ENCODE data around the gene PTPRN2.
A peak's percentile ranks its signal among the peaks of the same experiment; 100 is the strongest.

Gene PTPRN2

DNA sequence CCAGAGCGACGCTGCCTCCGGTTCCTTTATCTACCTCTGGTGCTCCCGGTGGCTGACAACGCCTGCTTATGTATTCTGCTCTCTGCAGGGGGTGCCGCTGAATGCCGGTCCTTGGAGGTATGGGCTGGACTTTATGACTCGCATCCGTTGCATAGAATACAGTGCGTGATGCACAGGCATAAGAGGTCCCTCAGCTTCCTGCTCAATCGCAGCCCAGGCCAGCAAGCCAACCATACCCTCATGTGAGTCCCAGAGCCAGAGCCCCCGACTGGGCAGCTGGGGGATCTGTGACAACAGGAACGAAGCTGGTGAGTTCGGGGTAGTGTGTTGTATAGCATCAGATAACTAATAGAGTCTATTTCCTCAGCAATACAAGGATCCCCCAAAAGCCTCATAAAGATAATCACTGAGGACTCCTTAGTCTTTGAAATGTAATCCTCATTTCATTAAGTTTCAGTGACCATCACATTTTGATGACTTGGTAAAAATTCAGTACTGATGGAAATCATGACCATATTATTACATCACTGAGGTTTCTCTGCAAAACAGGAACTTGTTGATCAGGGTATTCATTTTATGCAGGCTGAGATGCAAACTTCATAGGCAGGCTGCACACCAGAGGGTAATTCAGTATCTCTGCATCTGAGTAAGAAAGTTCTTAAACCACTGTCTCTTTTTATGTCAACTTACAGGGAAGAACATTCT is 607.8 kb downstream of the PTPRN2 start:
- DNase-seq, result peak; percentile 33

DNA sequence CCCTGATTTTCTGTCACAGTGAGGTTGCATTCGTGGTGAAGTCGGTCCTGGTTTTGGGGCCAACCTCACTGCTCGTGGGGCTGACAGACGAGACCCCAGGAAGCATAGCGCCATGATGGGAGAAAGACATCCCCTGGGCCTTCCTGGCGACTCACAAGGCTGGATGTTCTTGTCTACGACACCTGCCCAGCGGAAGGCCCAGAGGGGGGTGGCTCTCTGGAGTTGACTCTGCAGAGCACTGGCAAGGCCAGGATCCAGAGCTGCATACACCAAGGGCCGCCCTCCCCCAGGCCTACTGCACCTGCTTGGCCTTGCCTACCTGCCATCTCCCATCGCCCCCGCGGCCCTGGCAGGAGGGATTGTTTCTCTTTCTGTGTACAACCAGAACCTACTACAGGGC is 608.9 kb downstream of the PTPRN2 start:
- DNase-seq, result peak; percentile 20

DNA sequence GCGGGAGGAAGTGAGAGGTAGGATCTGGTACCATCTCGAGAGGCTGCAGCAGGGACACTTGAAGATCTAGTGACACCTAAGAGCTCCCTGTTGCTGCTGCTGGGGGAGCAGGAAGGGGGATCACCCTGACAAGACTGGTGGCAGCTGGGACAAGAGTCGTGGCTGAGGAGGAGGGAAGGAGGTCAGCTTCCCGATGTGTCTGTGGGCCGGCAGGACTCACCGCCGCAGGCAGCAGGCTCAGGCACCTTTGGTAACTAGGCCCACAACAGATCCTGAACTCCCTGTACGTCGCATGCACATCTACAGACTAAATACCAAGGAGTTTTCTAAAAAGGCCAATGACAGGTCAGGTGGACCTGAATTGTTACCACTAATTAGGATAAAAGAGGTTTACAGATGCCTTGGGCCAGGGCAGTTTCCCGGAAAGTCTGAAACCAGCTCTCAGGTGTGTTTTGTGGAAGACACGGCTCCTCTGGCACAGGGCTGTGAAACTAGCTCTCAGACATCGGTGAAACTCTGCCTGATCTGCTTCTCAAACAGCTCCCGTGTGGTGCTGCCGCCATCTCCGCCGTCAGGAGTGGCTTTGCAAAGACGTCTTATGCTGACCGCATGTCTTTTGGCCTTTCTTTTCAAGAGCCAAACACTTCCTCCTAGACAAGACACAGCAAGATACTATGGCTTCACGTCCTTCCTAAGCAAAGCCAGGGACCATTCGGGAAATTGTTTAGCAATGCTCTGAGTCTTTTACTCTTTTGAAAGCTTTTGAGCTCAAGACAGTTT is 609.7 kb downstream of the PTPRN2 start:
- no peak for DNase-seq

DNA sequence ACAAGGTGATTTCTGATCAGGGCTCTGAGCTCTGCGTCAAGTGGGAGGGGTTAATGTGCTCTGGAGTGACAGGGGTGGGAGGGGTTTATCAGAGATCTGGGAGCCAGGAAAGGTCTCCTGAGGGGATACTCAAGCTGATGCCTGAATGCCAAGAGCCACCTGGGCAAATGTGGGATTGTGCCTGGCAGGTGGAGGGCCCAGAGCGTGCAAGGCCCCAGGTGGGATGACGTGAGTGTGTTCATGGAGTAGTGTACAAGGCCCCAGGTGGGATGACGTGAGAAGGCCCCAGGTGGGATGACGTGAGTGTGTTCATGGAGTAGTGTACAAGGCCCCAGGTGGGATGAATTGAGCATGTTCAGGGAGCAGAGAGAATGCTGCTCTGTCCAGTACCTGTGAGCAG is 610.3 kb downstream of the PTPRN2 start:
- no peak for DNase-seq

DNA sequence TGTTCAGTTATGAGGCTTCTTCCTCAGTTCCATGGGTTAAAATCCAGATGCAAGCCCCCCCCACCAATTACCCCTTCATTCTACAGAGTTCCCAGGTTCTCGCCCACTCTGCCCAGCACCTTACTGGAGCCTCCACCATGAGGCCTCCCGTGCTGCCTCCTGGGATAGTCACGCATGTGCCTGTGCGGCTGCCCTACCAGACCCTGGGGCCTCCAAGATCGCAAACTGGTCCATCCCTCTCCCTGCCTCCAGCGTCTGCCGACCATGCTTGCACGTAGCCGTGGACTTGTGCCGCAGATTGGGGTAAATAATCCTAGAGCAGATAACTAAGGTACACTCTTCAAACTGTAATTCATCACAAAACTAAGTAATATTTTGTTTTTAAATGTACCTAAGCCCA is 611.2 kb downstream of the PTPRN2 start:
- no peak for DNase-seq

DNA sequence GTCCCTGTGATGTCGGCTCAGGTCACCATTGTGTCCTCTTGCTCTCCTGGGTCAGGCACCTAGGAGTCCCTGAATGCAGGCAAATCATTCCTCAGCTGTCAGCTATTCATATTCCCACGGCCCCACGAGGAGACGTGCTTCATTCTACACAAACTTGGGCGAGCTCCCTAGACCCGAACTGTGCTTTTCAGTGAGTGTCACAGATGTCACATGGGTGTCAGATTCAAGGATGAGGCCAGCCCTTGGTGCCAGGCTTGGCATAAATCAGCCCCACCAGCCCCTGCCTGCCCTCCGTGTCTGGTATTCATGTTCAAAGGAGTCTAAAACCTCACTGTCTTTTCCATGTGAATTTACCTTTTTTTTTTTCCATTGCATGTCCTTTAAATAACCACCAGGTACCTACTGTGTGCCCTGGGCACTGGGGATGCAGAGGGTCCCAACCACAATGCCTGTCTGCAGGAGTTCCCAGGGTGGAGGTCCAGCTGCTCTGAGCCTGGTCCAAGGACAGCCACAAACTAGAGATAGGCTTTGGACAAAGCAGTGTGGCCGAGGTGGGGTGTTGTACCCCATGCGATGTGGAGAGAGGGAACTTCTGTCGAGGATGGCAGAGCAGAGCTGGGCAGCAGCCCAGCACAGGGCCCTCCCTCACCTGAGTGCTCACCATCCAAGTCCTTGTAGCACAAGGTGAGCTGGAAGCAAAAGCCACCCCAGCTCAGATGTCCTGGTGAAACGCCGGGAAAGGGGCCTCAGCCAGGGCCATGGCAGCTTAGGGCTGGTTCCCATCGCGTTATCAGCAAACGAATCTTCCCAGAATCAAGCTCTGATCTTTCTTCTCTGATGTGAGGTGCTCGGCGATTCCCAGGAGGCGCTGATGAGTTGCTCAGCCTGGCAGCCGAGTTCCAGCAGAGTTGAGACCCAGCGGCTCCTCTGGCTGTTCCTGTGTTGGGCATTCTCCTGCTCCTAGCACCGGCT is 611.9 kb downstream of the PTPRN2 start:
- no peak for DNase-seq

DNA sequence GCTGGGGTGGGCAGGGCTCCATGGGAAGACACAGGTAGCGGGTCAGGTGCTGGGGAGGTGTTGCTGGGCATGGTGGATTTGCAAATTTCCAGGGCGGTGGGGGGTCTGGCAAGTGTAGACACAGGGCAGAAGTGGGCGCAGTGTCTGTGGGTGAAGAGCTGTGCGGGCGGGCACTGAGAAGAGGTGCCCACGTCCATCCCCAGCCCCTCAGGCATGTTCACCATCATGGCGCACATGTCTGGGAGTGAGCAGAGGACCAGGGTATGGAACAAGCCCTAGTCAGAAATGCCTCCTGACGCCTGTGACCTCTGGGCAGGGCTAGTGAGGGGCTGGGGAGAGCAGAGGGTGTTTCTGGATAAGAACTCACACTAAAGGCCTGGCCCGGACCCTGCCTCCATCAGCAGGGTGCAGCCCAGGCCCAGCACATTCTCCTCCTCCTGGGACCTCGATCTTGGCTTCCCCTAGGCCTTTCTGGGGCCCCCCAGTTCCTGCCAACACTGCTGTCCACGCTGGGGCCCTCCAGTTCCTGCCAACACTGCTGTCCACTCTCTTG is 612.9 kb downstream of the PTPRN2 start:
- DNase-seq, result no peak

DNA sequence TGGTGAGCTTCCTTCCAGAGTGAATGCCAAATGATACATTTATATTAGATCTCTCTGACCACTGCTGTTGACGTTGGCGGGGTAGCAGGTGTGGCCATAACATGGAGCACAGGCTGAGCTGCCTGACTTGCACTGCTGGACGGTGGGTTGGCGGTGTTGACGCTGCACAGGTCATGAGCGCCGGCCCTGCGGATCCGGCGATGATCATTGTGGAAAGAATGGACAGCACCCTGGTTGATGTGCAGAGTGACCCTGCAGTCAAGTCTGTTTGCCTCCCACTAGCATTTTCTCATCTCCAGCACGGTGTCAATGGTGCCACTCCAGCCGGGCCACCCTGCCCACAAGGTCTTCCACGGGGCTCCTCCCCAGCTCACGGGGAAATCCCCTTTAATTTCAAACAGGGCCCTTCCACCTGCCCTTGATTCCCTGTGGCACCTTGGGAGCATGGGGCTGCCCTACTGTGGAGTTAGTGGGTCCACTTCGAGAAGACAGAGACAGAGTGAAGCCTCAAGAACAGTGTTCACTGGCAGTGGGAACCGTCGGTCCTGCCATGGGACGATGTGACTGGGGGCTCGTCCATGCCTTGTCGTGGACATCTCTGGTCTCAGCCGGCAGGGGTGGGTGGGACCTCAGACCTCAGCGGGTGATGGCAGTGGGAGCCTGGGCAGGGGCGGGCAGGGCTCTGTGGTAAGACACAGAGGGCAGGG is 613.5 kb downstream of the PTPRN2 start:
- no peak for DNase-seq

DNA sequence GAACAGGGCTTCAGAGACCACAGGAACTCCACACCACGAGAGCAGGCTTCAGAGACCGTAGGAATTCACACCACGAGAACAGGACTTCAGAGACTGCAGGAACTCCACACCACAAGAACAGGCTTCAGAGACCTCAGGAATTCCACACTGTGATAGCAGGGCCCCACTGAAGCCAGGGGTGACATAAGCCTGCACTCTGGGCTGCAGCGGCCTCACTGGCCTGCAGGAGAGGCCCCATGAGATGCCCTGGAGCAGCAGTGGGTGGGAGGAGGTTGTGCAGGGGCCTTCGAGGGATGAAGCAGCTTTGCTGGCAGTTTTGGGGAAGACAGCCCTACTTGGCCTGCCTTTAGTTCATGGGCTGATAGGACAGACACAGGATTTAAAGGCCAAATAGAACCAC is 614.7 kb downstream of the PTPRN2 start:
- no peak for DNase-seq

DNA sequence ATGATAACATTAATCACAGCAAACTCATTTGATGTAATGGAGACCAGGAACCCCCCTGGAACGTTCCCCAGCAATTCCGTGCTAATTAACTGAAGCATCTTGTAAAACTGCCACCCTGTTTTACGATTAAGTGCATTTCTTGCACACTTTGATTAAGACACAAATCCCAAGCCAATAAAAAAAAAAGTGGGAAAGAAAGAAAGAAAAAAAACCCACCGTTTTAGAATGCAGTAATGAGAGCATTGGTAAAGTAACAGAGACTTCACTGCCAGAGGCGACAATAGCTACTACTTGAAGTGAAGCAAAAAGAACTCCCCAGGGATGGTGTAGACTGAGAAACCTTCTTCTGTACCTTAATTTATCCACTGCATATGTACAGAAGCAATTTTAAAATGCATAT is 616.1 kb downstream of the PTPRN2 start:
- DNase-seq, result no peak

DNA sequence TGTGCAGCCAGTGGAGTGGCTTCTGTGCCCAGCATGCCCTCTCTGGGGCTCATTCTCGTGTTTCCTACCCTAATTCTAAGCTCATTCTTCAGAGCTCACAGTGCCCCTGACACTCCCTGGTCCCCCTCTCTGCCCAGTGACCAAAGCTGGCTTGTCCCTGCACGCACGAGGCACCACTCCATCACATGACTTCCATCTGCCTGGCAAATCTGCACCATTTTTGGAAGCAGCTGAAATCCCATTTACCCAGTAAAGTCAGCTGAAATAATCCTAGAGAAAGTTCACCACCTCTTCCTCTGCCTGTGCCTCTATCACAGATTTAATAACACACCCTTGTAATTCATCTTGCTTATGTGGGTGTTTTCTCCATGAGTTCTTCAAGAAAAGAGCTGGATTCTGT is 616.9 kb downstream of the PTPRN2 start:
- DNase-seq, result no peak

DNA sequence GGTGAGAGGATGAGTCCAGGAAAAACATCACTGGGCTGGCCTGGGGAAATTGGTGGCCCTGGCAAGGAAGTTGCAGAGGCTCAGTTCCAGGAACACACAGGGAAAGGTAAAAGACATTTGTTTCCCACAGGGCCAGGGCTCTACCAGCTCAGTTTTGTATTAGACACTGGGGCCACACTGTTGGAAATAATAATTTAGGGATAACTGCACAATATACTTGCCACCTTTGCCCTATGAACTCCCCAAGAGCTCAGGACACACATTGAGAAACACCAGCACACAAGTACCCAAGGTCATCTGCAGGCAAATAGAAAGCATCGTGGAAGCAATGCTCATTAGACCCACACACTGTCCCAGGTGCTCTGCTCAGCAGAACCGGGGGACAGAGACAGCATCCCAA is 617.6 kb downstream of the PTPRN2 start:
- no peak for DNase-seq

DNA sequence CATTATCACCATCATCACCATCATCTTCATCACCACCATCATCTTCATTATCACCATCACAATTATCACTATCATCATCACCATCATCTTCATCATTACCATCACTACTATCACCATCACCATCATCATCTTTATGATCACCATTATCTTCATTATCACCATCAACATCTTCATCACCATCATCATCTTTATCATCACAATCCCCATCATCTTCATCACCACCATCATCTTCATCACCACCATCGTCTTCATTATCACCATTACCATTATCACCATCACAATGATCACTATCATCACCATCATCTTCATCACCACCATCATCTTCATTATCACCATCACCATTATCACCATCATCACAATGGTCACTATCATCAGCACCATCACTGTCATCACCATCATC is 621.1 kb downstream of the PTPRN2 start:
- no peak for DNase-seq

DNA sequence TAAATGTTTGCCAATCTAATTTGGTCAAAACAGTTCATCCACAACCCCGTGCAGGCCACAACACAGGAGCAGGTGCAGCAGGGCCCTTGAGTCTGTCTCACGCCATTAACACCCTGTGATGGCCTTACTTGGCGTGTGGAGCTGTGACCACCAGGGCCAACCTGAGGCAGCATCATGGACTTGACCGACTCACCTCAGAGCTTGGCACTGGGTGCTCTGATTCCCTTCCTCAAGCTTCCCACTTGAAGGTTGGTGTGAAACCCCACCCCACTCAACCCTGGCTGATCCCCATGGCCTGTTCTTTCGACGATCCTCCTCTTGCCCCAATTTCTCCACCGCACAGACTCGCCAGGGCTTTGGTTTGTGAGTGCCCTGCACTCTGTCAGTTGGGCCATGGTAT is 623.1 kb downstream of the PTPRN2 start:
- no peak for DNase-seq

DNA sequence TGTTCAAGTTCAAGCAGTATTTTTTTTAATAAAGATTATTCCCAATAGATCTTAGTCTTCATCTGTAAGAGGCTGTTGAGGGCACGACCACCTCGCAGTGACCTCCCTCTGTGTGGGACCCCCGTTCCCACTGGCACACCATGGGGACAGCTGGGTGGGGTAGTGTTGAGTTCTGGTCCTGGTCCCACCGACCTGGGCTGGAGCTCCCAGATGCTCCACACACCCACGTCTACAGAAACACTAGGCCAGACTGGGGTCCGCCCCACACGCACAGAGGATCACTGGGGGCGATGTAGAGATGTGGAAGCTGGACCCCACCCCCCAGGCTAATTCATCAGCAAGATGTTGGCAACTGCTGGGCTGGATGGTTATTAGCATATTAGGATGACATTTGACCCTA is 623.6 kb downstream of the PTPRN2 start:
- DNase-seq, result no peak

DNA sequence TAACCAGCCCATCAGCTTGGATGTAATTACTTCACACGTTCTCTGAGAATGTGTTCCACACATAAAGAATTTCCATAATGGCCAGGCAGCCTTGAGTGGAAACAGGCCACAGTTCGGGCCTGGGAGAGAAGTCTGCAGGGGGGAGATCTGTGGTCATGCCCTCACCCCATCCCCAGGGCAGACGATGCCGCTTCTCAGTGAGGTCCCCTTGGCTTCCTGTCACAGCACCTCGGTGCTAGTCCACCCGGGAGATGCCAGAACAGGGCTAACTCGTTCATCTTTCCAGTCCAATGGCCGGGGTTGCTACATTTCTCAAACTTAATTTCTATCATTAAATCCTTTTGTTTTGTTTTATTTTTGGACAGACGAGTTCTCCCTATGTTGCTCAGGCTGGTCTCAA is 624.1 kb downstream of the PTPRN2 start:
- DNase-seq, result no peak

DNA sequence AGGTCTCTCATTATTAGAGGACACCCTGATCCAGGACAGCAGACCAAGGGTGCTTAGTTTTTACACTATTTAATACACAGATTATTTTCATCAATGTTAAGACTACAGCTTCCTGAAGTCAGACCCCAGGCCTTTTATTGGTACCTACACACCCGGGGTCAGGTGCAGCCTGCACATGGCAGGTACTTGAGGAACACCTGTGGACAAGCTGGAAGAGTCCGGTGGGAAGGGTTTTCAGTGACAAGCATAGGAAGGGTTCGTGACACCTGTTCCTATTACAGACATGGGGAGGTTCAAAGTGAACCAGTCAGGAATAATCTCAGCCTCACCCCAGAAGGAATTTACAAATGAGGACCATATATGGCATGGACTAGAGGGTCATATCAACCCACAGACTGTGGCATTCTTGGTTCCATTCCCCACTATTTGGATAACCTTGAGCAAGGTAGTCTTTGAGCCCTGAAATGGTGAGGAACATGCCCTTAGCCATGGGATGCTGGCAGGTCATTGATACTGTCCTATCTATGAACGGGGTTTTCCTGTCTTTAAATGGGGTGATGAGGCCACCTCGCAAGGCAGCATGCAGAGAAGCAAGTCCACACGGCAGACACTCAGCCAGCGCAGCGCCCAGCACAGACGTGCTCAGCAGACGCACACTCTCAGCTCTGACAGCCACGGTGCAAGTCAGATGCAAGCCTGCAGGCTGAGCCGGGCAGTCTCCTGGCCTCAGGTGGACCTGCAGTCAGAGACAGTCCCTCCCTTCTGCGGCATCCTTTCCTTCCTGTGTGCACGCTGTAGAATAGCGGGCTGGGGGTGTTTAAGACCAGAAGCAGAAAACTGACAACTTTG is 624.9 kb downstream of the PTPRN2 start:
- DNase-seq, result peak; percentile 29

DNA sequence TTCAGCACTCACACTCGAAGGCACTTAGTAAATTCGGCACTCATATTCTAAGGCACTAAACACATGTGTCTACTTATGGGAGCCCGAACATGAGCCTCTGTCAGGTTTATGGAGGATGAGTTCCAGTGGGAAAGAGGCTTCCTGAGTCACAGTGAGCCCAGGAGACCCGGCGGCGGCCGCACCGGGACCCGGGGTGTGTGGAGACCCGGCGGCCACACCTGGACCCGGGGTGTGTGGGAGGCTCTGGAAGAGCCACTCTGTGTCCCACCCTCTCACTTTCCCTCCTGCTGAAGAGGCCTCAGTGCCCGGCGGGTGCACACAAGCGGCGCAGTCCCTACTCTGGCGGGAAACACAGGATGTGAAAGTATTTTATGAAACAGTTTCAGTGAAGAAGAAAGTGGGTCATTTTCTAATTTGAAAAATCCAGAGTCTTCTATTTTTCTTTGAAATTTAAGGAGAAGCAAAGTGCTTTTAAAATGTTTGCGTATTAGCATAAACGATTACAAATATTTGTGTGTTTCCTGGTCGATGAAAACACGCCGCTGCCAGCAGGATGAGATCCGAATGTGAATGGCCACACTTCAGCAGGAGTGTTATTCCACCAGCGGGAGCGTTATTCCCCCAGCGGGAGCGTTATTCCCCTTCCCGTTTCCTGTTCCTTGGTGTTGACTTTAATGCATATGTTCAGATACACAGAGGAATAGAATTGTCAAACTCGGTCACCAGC is 625.7 kb downstream of the PTPRN2 start:
- peak; percentile 14 for DNase-seq

DNA sequence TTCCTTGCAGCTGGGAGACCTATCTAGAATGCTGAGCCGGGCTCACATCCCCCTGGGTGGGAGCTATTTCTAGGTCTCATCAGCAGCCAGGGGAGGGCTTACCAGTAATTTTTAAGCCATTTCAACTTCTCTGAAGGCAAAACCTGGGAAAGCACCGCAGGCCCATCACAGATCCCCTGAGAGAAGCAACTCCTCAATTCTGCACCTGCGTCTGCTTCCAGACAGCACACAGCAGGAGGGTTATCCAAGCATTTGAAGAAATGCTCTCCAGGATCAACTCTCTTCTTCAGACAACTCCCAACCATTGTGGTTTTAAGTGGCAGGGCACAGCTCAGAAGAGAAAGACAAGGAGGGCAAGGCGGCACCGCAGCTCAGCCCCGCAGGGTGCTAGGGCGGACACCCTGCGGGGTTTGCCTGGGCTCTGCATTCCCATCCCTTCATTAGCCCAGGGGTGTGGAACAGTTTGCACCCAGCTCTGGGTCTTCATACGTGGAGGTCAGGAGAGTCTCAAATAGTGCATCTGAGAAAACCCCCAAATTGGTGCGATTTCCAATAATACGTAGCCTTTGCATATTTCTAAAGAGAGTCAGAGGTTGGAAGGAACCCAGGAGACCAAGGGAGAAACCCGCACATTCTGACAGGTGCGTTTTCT is 632.1 kb downstream of the PTPRN2 start:
- DNase-seq, result no peak

DNA sequence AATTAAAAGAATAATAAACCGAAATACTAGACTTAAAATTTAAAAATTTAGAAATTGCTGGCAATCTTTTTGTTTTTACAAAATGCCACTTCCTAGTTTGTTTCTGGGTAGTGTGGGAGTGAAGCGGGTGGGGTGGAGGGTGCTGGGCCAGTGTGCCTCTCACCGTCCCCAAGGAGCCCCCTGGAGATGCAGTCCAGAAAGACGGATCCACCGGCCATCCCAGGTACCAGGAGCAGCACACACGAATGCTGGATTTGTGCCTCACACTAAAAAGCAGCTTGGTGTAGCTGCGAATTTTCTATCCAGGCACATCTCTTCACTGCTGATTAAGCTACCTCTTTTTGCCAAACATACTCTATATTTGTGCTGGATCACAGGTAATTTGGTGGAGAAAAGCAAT is 632.7 kb downstream of the PTPRN2 start:
- no peak for DNase-seq

Measured in NCI-H510A (cell line).